GM12874 (cell line): Measurements from ENCODE around the gene TLR9.

Experiments
- TF ChIP-seq, protein P1 (sequence below): IDR thresholded peaks from 2 replicates; pipeline ENCODE4 v1.5.1; 2011; ENCODE audit warnings: low read depth, mild to moderate bottlenecking, control low read depth, low read length, moderate library complexity; ENCODE audit not compliant: insufficient read depth

Gene TLR9

DNA sequence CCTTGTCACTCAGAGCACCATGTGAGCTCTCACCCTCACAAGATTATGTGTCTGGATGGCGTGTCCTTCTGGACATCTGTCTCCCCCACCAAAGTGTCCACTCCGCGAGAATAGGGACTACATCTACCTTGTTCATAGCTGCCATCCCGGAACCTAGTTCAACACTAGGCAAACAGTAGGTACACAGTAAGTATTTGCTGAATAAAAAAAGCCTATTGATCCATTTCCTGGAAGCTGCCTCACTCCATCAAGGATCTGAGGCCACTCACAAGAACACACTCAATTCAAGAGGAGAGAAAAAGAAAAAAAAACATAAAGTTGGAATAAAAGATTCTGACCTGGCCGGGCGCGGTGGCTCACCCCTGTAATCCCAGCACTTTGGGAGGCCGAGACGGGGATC, 38.7 kb downstream of the TLR9 start:
- TF ChIP-seq, protein P1, sequence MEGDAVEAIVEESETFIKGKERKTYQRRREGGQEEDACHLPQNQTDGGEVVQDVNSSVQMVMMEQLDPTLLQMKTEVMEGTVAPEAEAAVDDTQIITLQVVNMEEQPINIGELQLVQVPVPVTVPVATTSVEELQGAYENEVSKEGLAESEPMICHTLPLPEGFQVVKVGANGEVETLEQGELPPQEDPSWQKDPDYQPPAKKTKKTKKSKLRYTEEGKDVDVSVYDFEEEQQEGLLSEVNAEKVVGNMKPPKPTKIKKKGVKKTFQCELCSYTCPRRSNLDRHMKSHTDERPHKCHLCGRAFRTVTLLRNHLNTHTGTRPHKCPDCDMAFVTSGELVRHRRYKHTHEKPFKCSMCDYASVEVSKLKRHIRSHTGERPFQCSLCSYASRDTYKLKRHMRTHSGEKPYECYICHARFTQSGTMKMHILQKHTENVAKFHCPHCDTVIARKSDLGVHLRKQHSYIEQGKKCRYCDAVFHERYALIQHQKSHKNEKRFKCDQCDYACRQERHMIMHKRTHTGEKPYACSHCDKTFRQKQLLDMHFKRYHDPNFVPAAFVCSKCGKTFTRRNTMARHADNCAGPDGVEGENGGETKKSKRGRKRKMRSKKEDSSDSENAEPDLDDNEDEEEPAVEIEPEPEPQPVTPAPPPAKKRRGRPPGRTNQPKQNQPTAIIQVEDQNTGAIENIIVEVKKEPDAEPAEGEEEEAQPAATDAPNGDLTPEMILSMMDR: no peak

DNA sequence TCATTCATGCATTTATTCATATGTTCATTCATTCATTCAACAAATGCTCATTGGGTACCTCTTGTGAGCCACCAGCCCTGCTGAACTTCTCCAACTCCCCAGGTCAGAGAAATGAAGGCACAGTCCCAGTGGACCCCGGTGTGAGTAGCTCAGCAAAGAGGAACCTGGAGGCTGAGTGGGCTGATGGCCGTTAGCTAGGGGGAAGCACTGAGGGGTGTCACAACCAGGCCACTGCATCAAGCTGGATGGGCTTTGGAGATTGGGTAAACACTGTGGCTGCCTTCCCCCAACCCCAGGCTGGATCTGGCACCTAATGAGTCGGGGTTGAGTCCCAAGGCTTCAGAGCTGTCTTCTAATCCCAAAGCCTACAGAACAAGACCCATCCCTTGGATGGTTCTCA, 39.6 kb downstream of the TLR9 start:
- TF ChIP-seq, protein P1: no peak

DNA sequence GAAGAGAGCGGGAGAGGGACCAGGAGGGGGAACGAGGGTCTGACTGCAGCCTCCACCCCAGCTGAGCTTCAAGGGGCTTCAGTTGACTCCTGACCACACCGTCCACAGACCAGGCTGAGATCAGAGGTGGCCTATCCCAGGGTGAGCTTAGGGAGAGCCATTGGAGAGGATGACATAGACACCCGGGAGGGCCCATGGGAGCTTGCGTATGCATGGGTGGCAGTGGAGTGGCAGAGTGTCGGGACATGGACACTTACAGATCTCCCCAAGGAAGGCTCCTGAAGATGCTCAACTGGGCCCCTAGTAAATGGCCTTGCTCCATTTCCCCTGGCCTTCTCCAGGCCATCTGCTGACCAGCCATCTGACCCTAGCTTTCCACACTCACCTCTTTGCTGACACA, 40.1 kb downstream of the TLR9 start:
- TF ChIP-seq, protein P1: no peak

DNA sequence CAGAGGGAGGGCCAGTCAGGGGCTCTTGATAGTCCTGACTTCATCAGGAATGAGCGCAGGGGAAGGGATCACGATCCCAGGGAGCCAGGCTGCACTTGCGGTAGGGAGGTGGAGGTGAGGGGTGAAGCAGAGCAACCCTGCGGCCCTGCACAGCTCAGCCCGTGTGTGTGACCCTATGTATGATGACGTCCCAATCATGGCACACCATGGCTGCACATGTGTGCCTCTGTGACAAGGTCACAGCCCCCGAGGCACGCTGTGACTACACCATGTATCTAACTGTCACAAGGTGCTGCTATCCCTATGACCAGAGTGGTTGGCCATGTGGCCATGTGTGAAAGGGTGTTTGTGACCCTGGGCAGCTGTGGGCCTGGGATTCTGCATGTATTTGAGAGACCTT, 40.8 kb downstream of the TLR9 start:
- TF ChIP-seq, protein P1: no peak

DNA sequence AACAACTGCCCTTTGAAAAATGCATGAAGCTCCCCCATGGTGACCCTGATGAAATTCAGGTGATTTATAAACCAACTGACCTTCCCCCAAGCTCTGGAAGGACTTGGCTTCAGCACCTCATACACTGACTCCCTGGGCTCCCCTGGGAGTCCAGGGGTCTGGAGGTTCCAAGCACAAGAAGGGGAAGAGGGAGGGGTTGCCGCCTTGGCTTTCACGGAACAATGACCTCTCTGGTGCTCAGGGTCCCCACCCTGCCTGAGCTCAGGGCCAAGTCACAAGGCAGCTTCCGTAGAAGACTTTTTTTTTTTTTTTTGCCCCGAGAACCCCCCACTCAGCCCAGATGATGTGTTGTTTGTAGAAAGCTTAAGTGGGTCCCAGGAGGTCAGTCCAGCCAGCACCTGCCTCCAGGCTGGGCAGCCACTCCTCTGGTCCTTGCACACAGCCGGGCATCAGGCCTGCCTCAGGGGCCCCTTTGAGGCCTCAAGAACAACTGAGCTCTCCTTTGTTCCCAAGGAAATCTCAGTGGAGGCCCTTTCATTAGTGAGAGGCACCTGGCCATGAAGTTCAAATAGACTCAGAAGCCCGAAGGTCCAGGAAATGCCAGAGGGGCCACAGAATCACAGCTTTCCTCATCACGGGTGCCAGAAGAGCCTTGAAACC, 41.5 kb downstream of the TLR9 start:
- TF ChIP-seq, protein P1: no peak

DNA sequence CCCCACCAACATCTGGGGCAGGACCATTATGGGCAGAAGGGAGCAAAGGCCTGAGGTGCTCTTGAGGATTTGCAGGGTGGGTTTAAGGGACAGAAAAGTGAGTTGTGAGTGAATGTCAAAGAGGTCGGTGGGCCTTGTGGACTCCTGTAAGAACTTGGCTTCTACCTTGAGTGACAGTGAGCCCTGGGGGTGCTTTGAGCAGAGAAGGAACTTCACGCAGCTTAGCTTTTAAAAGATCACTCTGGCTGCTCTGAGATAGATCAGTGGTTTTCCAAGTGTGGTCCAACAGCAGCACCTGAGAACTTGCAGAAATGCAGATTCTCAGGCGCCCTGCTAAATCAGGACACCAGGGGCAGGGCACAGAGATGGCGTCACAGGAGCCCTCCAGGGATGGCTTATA, 42.8 kb downstream of the TLR9 start:
- TF ChIP-seq, protein P1: no peak

DNA sequence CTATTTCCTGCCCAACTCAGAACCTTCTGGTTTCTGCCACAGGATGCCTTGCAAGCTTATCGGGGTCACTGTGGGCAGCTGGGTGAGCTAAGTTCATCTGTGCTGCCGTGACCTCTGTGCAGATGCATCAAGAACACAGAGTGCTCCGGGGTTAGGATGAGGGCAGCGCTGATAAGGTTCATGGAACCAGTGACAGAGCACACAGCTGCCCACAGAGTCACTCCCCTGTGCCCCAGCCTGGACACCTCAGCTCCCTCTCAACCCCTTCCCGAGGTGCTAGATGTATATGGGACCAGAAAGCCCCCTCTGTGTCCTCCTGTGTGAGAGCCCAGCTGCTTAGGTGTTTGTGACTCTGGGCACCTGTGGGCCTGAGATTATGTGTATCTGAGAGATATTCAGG, 43.2 kb downstream of the TLR9 start:
- TF ChIP-seq, protein P1: no peak

DNA sequence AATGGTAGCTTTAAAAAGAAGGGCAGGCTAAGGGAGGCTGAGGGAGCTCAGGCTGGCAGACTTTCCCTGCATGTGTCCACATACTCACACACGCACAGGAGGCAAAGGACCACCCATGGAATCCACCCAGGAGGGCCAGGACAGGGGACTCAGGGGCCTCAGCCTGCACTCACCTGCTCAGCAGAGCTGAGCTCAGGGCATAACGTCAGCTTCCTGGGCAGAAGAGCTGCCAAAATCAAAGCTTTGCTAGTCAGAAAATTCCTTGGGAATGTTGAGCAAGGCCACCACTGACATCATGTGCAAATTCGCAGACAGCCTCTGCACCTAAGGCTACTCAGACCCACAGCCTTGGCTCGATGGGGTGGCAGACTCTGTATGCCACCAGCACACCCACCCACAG, 43.9 kb downstream of the TLR9 start:
- TF ChIP-seq, protein P1: no peak
